ENCODE data around the gene TET1.

TET1 gene

DNA sequence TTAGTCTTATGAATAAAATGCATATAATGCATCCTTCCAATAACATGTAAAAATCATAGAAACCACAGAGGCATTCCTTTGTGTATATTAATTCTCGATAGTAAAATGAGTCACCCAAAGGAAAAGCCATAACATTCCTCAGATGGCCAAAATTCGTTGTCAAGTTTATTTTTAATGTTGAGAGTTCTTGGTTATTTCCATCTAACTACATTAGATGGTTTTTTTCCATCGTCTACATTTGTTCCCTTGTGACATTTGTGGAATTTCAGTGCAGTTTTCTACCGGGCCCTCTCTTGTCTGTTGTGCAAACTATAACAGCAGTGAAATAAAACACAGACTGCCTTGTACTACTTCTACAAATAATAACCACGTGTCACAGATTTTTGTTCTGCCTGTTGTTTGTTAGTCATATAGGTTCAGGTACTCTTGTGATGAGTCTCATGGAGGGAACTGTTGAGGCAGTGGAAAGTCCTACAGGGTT, 106.2 kb downstream of the TET1 start:
- no peaks in the 10 kb centered on the region for H3K36me3 ChIP-seq (ENCODE audit: low read length)
- no peaks in the 10 kb centered on the region for H3F3A ChIP-seq (ENCODE audit: insufficient read depth)
- no peak overlapping the region for H3K4me2 ChIP-seq (ENCODE audit: low read depth, low read length, poor library complexity, severe bottlenecking)
- TF ChIP-seq, protein P1, sequence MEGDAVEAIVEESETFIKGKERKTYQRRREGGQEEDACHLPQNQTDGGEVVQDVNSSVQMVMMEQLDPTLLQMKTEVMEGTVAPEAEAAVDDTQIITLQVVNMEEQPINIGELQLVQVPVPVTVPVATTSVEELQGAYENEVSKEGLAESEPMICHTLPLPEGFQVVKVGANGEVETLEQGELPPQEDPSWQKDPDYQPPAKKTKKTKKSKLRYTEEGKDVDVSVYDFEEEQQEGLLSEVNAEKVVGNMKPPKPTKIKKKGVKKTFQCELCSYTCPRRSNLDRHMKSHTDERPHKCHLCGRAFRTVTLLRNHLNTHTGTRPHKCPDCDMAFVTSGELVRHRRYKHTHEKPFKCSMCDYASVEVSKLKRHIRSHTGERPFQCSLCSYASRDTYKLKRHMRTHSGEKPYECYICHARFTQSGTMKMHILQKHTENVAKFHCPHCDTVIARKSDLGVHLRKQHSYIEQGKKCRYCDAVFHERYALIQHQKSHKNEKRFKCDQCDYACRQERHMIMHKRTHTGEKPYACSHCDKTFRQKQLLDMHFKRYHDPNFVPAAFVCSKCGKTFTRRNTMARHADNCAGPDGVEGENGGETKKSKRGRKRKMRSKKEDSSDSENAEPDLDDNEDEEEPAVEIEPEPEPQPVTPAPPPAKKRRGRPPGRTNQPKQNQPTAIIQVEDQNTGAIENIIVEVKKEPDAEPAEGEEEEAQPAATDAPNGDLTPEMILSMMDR (IDR thresholded peaks at IDR 0.05; ENCODE audit: insufficient read depth, low read length, poor library complexity, severe bottlenecking) = no peak
- TF ChIP-seq EZH2phosphoT487 (conservative IDR thresholded peaks at IDR 0.05; ENCODE audit: low read length) = no peak
- no peaks in the 10 kb centered on the region for H3K9me3 ChIP-seq (ENCODE audit: insufficient read depth, low read length)
- no peaks in the 10 kb centered on the region for H3K9me2 ChIP-seq (replicated peaks; ENCODE audit: insufficient read depth, low read length)
- no peak overlapping the region for H3K27ac ChIP-seq (ENCODE audit: low read depth, low read length)
- no peak overlapping the region for H3K4me3 ChIP-seq (ENCODE audit: insufficient read depth, low read length, poor library complexity, severe bottlenecking)
- H4K20me1 ChIP-seq (ENCODE audit: low read depth, low read length) = no peaks in the 10 kb centered on the region
- H2AFZ ChIP-seq (ENCODE audit: low read depth, low read length, severe bottlenecking) = no peak overlapping the region
- no peaks in the 10 kb centered on the region for H3K79me2 ChIP-seq (ENCODE audit: insufficient read depth, low read length)
- H3K9ac ChIP-seq (ENCODE audit: low read length) = no peak overlapping the region
- H3K27me3 ChIP-seq (ENCODE audit: low read length) = no peaks in the 10 kb centered on the region

DNA sequence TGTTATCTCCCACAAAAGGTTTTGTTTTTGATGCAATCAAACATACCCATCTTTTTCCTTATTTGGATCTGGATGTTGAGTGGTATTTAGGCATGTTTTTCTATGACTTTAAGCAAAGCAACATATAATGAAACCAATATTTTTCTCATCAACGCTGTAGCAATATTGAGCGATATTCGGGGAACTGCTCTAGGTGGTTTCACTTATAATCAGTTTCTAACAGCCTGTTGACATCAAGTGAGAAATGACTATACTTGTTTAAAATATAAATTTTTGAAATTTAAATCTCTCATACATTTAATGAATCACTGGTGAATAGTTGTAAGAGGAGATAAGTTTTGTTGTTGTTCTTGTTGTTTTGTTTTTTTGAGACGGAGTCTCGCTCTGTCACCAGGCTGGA, 108.1 kb downstream of the TET1 start:
- H2AFZ ChIP-seq (ENCODE audit: low read depth, low read length, severe bottlenecking) = no peak overlapping the region
- no peaks in the 10 kb centered on the region for H3K36me3 ChIP-seq (ENCODE audit: low read length)
- no peak overlapping the region for H3K4me2 ChIP-seq (ENCODE audit: low read depth, low read length, poor library complexity, severe bottlenecking)

DNA sequence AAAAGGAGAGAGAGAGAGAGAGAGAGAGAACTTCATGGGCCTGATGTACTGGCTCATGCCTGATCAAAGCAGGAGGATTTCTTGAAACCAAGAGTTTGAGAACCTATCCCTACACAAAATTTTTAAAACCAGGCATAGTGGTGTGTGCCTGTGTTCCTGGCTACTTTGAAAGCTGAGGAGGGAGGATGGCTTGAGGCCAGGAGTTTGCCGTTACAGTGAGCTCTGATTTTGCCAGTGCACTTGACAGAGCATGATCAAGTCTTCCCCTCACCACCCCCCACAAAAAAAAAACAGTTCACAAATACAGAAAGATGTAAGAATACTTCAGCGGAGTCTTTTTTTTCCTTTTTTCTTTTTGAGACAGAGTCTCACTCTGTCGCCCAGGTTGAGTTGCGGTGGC, 108.8 kb downstream of the TET1 start:
- no peak overlapping the region for H3K4me3 ChIP-seq (ENCODE audit: insufficient read depth, low read length, poor library complexity, severe bottlenecking)
- no peak overlapping the region for H3K4me2 ChIP-seq (ENCODE audit: low read depth, low read length, poor library complexity, severe bottlenecking)
- H3F3A ChIP-seq (ENCODE audit: insufficient read depth) = no peaks in the 10 kb centered on the region
- H3K79me2 ChIP-seq (ENCODE audit: insufficient read depth, low read length) = no peaks in the 10 kb centered on the region
- H3K9me3 ChIP-seq (ENCODE audit: insufficient read depth, low read length) = no peaks in the 10 kb centered on the region
- H2AFZ ChIP-seq (ENCODE audit: low read depth, low read length, severe bottlenecking) = no peak overlapping the region
- H3K27me3 ChIP-seq (ENCODE audit: low read length) = no peaks in the 10 kb centered on the region
- no peaks in the 10 kb centered on the region for H3K36me3 ChIP-seq (ENCODE audit: low read length)
- TF ChIP-seq, protein P1 (IDR thresholded peaks at IDR 0.05; ENCODE audit: insufficient read depth, low read length, poor library complexity, severe bottlenecking) = no peak
- no peak for TF ChIP-seq EZH2phosphoT487 (conservative IDR thresholded peaks at IDR 0.05; ENCODE audit: low read length)
- H4K20me1 ChIP-seq (ENCODE audit: low read depth, low read length) = no peaks in the 10 kb centered on the region
- H3K9me2 ChIP-seq (replicated peaks; ENCODE audit: insufficient read depth, low read length) = no peaks in the 10 kb centered on the region
- H3K27ac ChIP-seq (ENCODE audit: low read depth, low read length) = no peak overlapping the region
- no peak overlapping the region for H3K9ac ChIP-seq (ENCODE audit: low read length)

More for the DNA sequence above, 108.1 kb downstream of the TET1 start:
- no peak overlapping the region for H3K27ac ChIP-seq (ENCODE audit: low read depth, low read length)
- H3K27me3 ChIP-seq (ENCODE audit: low read length) = no peaks in the 10 kb centered on the region
- no peaks in the 10 kb centered on the region for H4K20me1 ChIP-seq (ENCODE audit: low read depth, low read length)
- no peak for TF ChIP-seq EZH2phosphoT487 (conservative IDR thresholded peaks at IDR 0.05; ENCODE audit: low read length)
- TF ChIP-seq, protein P1 (IDR thresholded peaks at IDR 0.05; ENCODE audit: insufficient read depth, low read length, poor library complexity, severe bottlenecking) = no peak
- H3F3A ChIP-seq (ENCODE audit: insufficient read depth) = no peaks in the 10 kb centered on the region
- H3K9me3 ChIP-seq (ENCODE audit: insufficient read depth, low read length) = no peaks in the 10 kb centered on the region
- no peak overlapping the region for H3K4me3 ChIP-seq (ENCODE audit: insufficient read depth, low read length, poor library complexity, severe bottlenecking)
- H3K9me2 ChIP-seq (replicated peaks; ENCODE audit: insufficient read depth, low read length) = no peaks in the 10 kb centered on the region
- no peak overlapping the region for H3K9ac ChIP-seq (ENCODE audit: low read length)
- H3K79me2 ChIP-seq (ENCODE audit: insufficient read depth, low read length) = no peaks in the 10 kb centered on the region
